HG02642 (cell line): ENCODE measurements around the gene ALG10B.

Experiments used
- ATAC-seq: cut with Tn5 transposase; IDR thresholded peaks from one replicate; pipeline ENCODE4 v1.9.1; 2021; ENCODE audit warnings: mild to moderate bottlenecking; ENCODE audit not compliant: unreplicated experiment, poor library complexity

Gene ALG10B

DNA sequence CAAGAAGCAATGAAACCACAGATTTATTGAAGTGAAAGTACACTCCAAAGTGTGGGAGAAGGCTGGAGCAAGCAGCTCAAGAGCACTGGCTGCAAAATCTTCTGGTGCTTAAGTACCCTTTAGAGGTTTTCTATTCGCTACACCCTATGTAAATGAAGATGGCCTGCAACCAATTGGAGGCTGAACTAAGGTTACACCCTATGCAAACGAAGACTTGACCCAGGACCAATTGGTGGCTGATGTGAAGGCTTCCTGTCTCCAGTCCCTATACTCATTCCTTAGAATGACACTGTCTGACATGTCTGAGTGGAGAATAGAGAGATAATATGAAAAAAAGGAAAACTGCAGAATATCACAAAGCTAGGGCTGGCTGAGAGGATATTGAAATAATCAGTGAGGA, 57.2 kb downstream of the ALG10B start:
- no peak for ATAC-seq

DNA sequence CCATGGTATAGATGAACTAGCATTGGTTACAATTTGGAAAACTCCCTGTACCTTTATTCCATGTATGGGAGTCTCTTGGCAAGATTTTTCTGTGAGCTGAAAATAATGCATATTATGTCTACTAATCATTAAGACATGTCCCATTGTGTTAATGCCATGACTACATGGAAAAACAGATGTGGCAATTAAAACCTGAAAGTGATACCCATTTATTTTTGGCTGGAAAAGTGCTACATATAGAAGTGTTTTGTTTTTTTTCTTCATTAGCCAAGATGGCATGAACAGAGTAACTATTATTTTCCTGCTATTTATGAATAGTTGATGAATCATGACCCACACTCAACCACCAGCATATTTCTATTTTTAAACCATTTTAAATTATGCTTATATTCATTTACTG, 58.2 kb downstream of the ALG10B start:
- no peak for ATAC-seq
